ENCODE measurements around the gene HMX1. TPM values are rescaled to one million over a fixed set of nuclear protein-coding genes. Genes with fewer than 3 reads are reported as not detected.

HMX1 gene
- polyA plus RNA-seq, 1 donor (not counting 4 experiments of a cell fraction or from before 2014, with no cell fraction given) = not detected

DNA sequence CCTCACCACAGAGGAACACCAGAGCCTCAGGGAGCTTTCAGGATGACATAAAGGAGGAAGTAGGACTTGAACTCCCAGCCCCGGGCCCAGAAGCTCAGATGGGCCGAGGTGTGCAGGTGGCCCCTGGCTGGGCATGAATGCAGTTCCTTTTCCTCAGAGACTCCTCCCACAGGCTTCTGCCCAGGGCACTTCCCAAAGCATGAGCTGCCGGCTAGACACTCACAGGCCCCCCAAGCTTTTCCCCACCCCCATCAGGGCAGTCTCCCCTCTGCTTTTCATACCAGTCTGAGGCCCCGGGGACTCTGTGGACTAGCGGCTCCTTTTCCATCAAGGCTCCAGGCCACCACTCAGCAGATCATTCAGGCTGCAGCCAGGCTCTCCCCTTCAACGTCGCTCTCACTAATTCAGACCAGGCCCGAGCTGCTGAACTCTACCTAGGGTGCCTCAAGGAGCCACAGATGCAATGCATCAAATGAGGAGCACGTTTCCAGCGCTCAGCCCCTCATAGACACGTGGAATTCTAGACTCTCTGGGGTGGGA, 36.9 kb downstream of the HMX1 start:
- Histone ChIP-seq H4K20me1 (ENCODE audit: control insufficient read depth, extremely low read depth, insufficient read depth, low read length) (no peaks in the 10 kb centered on the region), H3K27ac (ENCODE audit: control insufficient read depth, insufficient read depth, low read length) (no peak overlapping the region), H3K27me3 (ENCODE audit: control insufficient read depth, extremely low read depth, insufficient read depth, low read length) (no peaks in the 10 kb centered on the region), H3K4me1 (ENCODE audit: control insufficient read depth, extremely low read depth, insufficient read depth, low read length) (no peaks in the 10 kb centered on the region), H3K9me3 (ENCODE audit: control insufficient read depth, low read depth, low read length) (no peaks in the 10 kb centered on the region), H3K9ac (ENCODE audit: control insufficient read depth, extremely low read depth, insufficient read depth, low read length) (no peak overlapping the region), H3K4me2 (ENCODE audit: control insufficient read depth, extremely low read depth, insufficient read depth, low read depth, low read length) (no peak overlapping the region), H2AFZ (ENCODE audit: control insufficient read depth, low read length) (no peak overlapping the region), H3K36me3 (ENCODE audit: control insufficient read depth in 2 of 2, extremely low read depth in 1 of 2, insufficient read depth in 2 of 2, low read length in 2 of 2) (no peaks in the 10 kb centered on the region), H3K9me1 (ENCODE audit: control insufficient read depth, extremely low read depth, insufficient read depth, low read length) (no peaks in the 10 kb centered on the region), H3K4me3 (ENCODE audit: control insufficient read depth in 2 of 3, extremely low read depth in 1 of 3, insufficient read depth in 2 of 3, low read depth in 1 of 3, low read length in 3 of 3) (no peak overlapping the region), H3K79me2 (ENCODE audit: control insufficient read depth, insufficient read depth, low read length) (no peaks in the 10 kb centered on the region)
- TF ChIP-seq, protein P1, sequence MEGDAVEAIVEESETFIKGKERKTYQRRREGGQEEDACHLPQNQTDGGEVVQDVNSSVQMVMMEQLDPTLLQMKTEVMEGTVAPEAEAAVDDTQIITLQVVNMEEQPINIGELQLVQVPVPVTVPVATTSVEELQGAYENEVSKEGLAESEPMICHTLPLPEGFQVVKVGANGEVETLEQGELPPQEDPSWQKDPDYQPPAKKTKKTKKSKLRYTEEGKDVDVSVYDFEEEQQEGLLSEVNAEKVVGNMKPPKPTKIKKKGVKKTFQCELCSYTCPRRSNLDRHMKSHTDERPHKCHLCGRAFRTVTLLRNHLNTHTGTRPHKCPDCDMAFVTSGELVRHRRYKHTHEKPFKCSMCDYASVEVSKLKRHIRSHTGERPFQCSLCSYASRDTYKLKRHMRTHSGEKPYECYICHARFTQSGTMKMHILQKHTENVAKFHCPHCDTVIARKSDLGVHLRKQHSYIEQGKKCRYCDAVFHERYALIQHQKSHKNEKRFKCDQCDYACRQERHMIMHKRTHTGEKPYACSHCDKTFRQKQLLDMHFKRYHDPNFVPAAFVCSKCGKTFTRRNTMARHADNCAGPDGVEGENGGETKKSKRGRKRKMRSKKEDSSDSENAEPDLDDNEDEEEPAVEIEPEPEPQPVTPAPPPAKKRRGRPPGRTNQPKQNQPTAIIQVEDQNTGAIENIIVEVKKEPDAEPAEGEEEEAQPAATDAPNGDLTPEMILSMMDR (optimal IDR thresholded peaks at IDR 0.05 in 1 of 3, IDR thresholded peaks at IDR 0.05 in 1 of 3, conservative IDR thresholded peaks at IDR 0.05 in 1 of 3; ENCODE audit: extremely low read depth in 1 of 3, insufficient read depth in 2 of 3, low read length in 3 of 3) = no peak
- TF ChIP-seq EZH2 (IDR thresholded peaks at IDR 0.05; ENCODE audit: low read length) = no peak
- no peak for DNase-seq (ENCODE audit: low read depth, low spot score)
- no peak for FAIRE-seq
- dilution Hi-C loops (cut with MboI; ENCODE audit: extremely low pct_ligation_motif_present, low sequenced_read_pairs) = no loop called here

DNA sequence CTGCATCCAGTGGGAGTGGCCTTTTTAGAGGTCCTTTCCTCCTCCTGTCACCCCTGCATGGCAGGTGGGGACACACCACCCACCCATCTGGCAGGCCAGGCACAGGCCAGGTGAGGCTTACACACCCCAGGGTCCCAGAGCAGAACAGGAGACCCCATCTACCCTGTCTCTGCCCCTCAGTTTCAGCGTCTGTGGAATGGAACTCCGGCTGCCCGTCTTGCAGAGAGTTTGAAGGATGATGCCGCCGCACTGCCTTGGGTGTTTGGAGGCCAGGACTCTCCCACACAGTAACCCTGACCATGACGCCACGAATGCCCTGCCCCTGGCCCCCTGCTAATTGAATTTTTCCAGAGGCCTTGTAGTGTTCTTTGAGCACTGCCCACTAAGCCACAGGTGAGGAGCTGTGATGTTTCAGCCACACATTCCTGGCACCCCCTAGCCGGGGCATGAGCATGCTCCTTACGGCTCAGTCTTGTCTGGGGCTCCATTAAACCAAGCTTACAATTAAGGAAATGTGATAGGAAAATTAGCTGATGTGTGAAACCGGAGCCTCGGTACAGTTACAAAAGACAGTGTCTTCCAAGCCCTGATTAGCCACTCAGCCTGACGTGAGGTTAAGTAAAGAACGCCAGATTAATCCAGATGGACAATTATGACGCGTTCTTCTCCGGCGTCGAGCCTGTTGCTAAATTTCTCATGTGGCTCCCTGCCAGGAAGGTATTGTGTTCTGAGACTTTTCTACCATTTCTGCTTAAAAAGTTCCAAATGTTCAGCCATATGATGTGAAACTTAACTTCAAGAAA, 39.3 kb downstream of the HMX1 start:
- FAIRE-seq (no peak), DNase-seq (ENCODE audit: low read depth, low spot score) (no peak)
- H4K20me1 ChIP-seq (ENCODE audit: control insufficient read depth, extremely low read depth, insufficient read depth, low read length) = no peaks in the 10 kb centered on the region
- no peak overlapping the region for H3K4me3 ChIP-seq (ENCODE audit: control insufficient read depth in 2 of 3, extremely low read depth in 1 of 3, insufficient read depth in 2 of 3, low read depth in 1 of 3, low read length in 3 of 3)
- no peaks in the 10 kb centered on the region for H3K79me2 ChIP-seq (ENCODE audit: control insufficient read depth, insufficient read depth, low read length)
- H3K27me3 ChIP-seq (ENCODE audit: control insufficient read depth, extremely low read depth, insufficient read depth, low read length) = no peaks in the 10 kb centered on the region
- H3K4me2 ChIP-seq (ENCODE audit: control insufficient read depth, extremely low read depth, insufficient read depth, low read depth, low read length) = no peak overlapping the region
- TF ChIP-seq EZH2 (IDR thresholded peaks at IDR 0.05; ENCODE audit: low read length) = no peak
- TF ChIP-seq, protein P1 (optimal IDR thresholded peaks at IDR 0.05 in 1 of 3, IDR thresholded peaks at IDR 0.05 in 1 of 3, conservative IDR thresholded peaks at IDR 0.05 in 1 of 3; ENCODE audit: extremely low read depth in 1 of 3, insufficient read depth in 2 of 3, low read length in 3 of 3) = no peak
- H3K4me1 ChIP-seq (ENCODE audit: control insufficient read depth, extremely low read depth, insufficient read depth, low read length) = no peaks in the 10 kb centered on the region
- H3K9me3 ChIP-seq (ENCODE audit: control insufficient read depth, low read depth, low read length) = no peaks in the 10 kb centered on the region
- dilution Hi-C loops (cut with MboI; ENCODE audit: extremely low pct_ligation_motif_present, low sequenced_read_pairs) = no loop called here
- H3K9ac ChIP-seq (ENCODE audit: control insufficient read depth, extremely low read depth, insufficient read depth, low read length) = no peak overlapping the region
- H3K9me1 ChIP-seq (ENCODE audit: control insufficient read depth, extremely low read depth, insufficient read depth, low read length) = no peaks in the 10 kb centered on the region
- no peak overlapping the region for H3K27ac ChIP-seq (ENCODE audit: control insufficient read depth, insufficient read depth, low read length)
- H2AFZ ChIP-seq (ENCODE audit: control insufficient read depth, low read length) = no peak overlapping the region
- H3K36me3 ChIP-seq (ENCODE audit: control insufficient read depth in 2 of 2, extremely low read depth in 1 of 2, insufficient read depth in 2 of 2, low read length in 2 of 2) = no peaks in the 10 kb centered on the region

All from keratinocyte (primary cell).